Left colon (tissue), 2 donors: Measurements from ENCODE around the gene PTPA. TPM values are rescaled to one million over a fixed set of nuclear protein-coding genes. Genes with fewer than 3 reads are reported as not detected.

Source experiments
- ATAC-seq: fragments of 200-7000 bp; cut with Tn5 transposase; one replicate; pipeline ENCODE4 v1.9.1; 2020; ENCODE audit warnings: mild to moderate bottlenecking, moderate library complexity
- DNase-seq, 2 donors: peaks; one replicate each; pipeline ENCODE4 v3.0.0-alpha.2; 2020
- intact Hi-C, 2 donors: fragments of 100-400 bp; cut with DNase I in 1 of 2; cut with micrococcal nuclease in 1 of 2; formaldehyde crosslinking; loops; one replicate each; pipeline versions ENCODE4 v1.11.2 to v1.14.0; 2022; cut with DNase I, micrococcal nuclease
- long read RNA-seq: library from polyadenylated mRNA; unstranded; transcript quantifications from one replicate; pipeline ENCODE4 v2.0.0, GENCODE V29; 2021
- total RNA-seq, 2 donors: library from RNA; stranded (reverse); fragmentation: NEBNext Ultra II Directional; extraction: Animal tissue kit (Norgen Biotek cat#: 25700); gene quantifications; one replicate each; pipeline ENCODE4 v1.2.1, GENCODE V29; 2021
- donor health status: DM: no; HTN: no; CAD: no.
- donor health status: DM: yes; HTN: yes; CAD: no.

Gene PTPA
- 10 to 100 TPM; 90.8 to 91.9 TPM for total RNA-seq
- long read RNA-seq, partial matches to known transcripts, result 3 of 23 reads
- long read RNA-seq, other reads (novel, unspliced or antisense), result 14 of 23 reads

- ATAC-seq (peak; percentile 79), DNase-seq (peak; percentile 98 to 99)
- intact Hi-C loops, result no loop called here
Observed at GRCh38 chr9:129110740-129111527, at the start of gene PTPA, which contains the start of gene CRAT. TSS of gene PTPA (plus strand) at chr9:129111415. CDS start at chr9:129111601, 186 bp downstream. TSS of gene CRAT (minus strand) at chr9:129110793. CDS start at chr9:129110509, 284 bp downstream.

- no peak for ATAC-seq
- DNase-seq, result no peak
- intact Hi-C loops, result no loop called here
Observed at GRCh38 chr9:129063061-129063460, 48.2 kb upstream of the PTPA start.

- no peak for DNase-seq
- no peak for ATAC-seq
- intact Hi-C loops, result no loop called here
Observed at GRCh38 chr9:129064499-129064908, 46.7 kb upstream of the PTPA start.

- DNase-seq (no peak), ATAC-seq (no peak)
- intact Hi-C loops, result no loop called here
Observed at GRCh38 chr9:129068110-129068509, 43.1 kb upstream of the PTPA start.

GRCh38 chr9:129068990-129069861, 42.0 kb upstream of the PTPA start:
- DNase-seq (peak; percentile 68 to 70), ATAC-seq (peak; percentile 41)
- intact Hi-C loops, result no loop called here

- intact Hi-C loops, result no loop called here
- ATAC-seq (peak; percentile 67), DNase-seq (no peak)
Observed at GRCh38 chr9:129069862-129070641, 41.2 kb upstream of the PTPA start.

- ATAC-seq (no peak), DNase-seq (no peak)
- intact Hi-C loops, result no loop called here
Observed at GRCh38 chr9:129070696-129071525, 40.3 kb upstream of the PTPA start.

- intact Hi-C loops, result no loop called here
- DNase-seq (peak in 1 of 2 donors; percentile 40), ATAC-seq (no peak)
Observed at GRCh38 chr9:129071526-129072126, 39.6 kb upstream of the PTPA start.

- intact Hi-C loops, result no loop called here
- ATAC-seq, result no peak
Observed at GRCh38 chr9:129072171-129072570, 39.0 kb upstream of the PTPA start.

GRCh38 chr9:129073404-129073803, 37.8 kb upstream of the PTPA start:
- intact Hi-C loops, result no loop called here
- ATAC-seq (no peak), DNase-seq (no peak)

More at GRCh38 chr9:129072171-129072570, 39.0 kb upstream of the PTPA start:
- no peak for DNase-seq

GRCh38 chr9:129074106-129074505, 37.1 kb upstream of the PTPA start:
- no peak for ATAC-seq
- intact Hi-C loops, result no loop called here
- no peak for DNase-seq

- DNase-seq, result peak in 1 of 2 donors; percentile 39
- intact Hi-C loops, result no loop called here
- ATAC-seq, result peak; percentile 37
Observed at GRCh38 chr9:129075996-129076639, 35.1 kb upstream of the PTPA start.

GRCh38 chr9:129076640-129077037, 34.6 kb upstream of the PTPA start:
- ATAC-seq, result no peak
- DNase-seq, result no peak
- intact Hi-C loops, result no loop called here

- ATAC-seq (peak; percentile 21), DNase-seq (peak; percentile 74 to 78)
- intact Hi-C loops, result no loop called here
Observed at GRCh38 chr9:129077236-129077635, 34.0 kb upstream of the PTPA start.

GRCh38 chr9:129078691-129079503, 32.3 kb upstream of the PTPA start:
- intact Hi-C loops, result no loop called here
- peak; percentile 49 for ATAC-seq
- DNase-seq, result peak; percentile 69 to 80

- no peak for DNase-seq
- ATAC-seq, result no peak
- intact Hi-C loops, result no loop called here
Observed at GRCh38 chr9:129079829-129080228, 31.4 kb upstream of the PTPA start.

GRCh38 chr9:129080298-129080600, 31.0 kb upstream of the PTPA start:
- ATAC-seq, result no peak
- DNase-seq, result no peak
- intact Hi-C loops, result no loop called here
